HCT116 (cell line): Measurements from ENCODE around the gene DLG2. TPM values are rescaled to one million over a fixed set of nuclear protein-coding genes. Genes with fewer than 3 reads are reported as not detected.

ENCODE experiments used
- ATAC-seq: fragments of 200-7000 bp; cut with Tn5 transposase; 2 replicates; pipeline ENCODE4 v1.9.1; 2020; ENCODE audit warnings: mild to moderate bottlenecking, moderate library complexity
- BruUV-seq: library from RNA; stranded (reverse); fragments of 400-500 nt; replicated peaks from 2 replicates; lab custom pipeline; 2021; lab: Mats Ljungman, UMichigan
- CTCF ChIA-PET: fragments of 300-600 bp; sonication (Branson Sonifier 250); formaldehyde crosslinking; loops from one replicate; lab custom pipeline; 2021; ENCODE audit warnings: antibody characterized with exemption; lab: Charles Lee
- POLR2A ChIA-PET: fragments of 300-600, 350-600 bp; sonication (Branson Sonifier 250); formaldehyde crosslinking; loops from one replicate; lab custom pipeline; 2021; ENCODE audit warnings: antibody characterized with exemption; lab: Charles Lee
- RAD21 ChIA-PET, 2 experiments: fragments of 300-600 bp; sonication (Branson Sonifier 250); formaldehyde crosslinking; loops; one replicate each; lab custom pipeline; 2023; ENCODE audit warnings: low total read pairs in 2 of 2; ENCODE audit not compliant: uncharacterized antibody in 2 of 2, unreplicated experiment in 2 of 2, low non-redundant PET in 1 of 2; lab: Charles Lee
- DNase-seq: peaks from one replicate; pipeline ENCODE4 v3.0.0-alpha.2; 2010; ENCODE audit warnings: low read depth, low spot score
- H2AFZ ChIP-seq: fragments of 200-600 bp; shearing (Covaris generic), sonication (generic); 2 replicates; pipeline ENCODE4 v1.6.1; 2017; ENCODE audit warnings: low read depth, mixed run types, mixed read lengths, antibody characterized with exemption, low read length; ENCODE audit not compliant: poor library complexity, severe bottlenecking
- H3K27ac ChIP-seq: 2 replicates; pipeline ENCODE4 v1.5.1; 2012; ENCODE audit warnings: low read depth, low read length
- H3K27me3 ChIP-seq: fragments of 200-600 bp; sonication (generic); 2 replicates; pipeline ENCODE4 v1.6.1; 2016; ENCODE audit warnings: mixed run types, low read length, mixed read lengths; ENCODE audit not compliant: insufficient read depth
- H3K36me3 ChIP-seq, 2 experiments: fragments of 200-500 bp in 1 of 2; fragments of 200-600 bp in 1 of 2; sonication (Bioruptor generic) in 1 of 2; sonication (generic) in 1 of 2; 2 replicates each; pipeline versions ENCODE4 v1.5.1 to v1.6.1; 2014 to 2016; ENCODE audit warnings: low read length in 2 of 2, inconsistent platforms in 1 of 2, mixed read lengths in 1 of 2, mixed run types in 1 of 2; ENCODE audit not compliant: insufficient read depth in 2 of 2, control insufficient read depth in 1 of 2
- H3K4me1 ChIP-seq, 2 experiments: fragments of 200-600 bp in 1 of 2; sonication (generic) in 1 of 2; 2 replicates each; pipeline versions ENCODE4 v1.5.1 to v1.6.1; 2012 to 2017; ENCODE audit warnings: low read length in 2 of 2, inconsistent platforms in 1 of 2, mild to moderate bottlenecking in 1 of 2, mixed read lengths in 1 of 2, mixed run types in 1 of 2, moderate library complexity in 1 of 2; ENCODE audit not compliant: insufficient read depth in 2 of 2, control insufficient read depth in 1 of 2
- H3K4me2 ChIP-seq: fragments of 200-600 bp; sonication (generic); 2 replicates; pipeline ENCODE4 v1.6.1; 2017; ENCODE audit warnings: mixed run types, low read length, mixed read lengths
- H3K4me3 ChIP-seq, 2 experiments: fragments of 200-600 bp in 1 of 2; sonication (generic) in 1 of 2; replicated peaks in 1 of 2; 2 replicates each; pipeline ENCODE4 v1.5.1; 2011 to 2016; ENCODE audit warnings: low read length in 2 of 2, control low read depth in 1 of 2, low read depth in 1 of 2, mild to moderate bottlenecking in 1 of 2, mixed read lengths in 1 of 2, mixed run types in 1 of 2
- H3K79me2 ChIP-seq: fragments of 200-600 bp; sonication (generic); 2 replicates; pipeline ENCODE4 v1.6.1; 2017; ENCODE audit warnings: mild to moderate bottlenecking, mixed run types, low read length, moderate library complexity, mixed read lengths; ENCODE audit not compliant: insufficient read depth
- H3K9ac ChIP-seq: fragments of 200-600 bp; sonication (generic); 2 replicates; pipeline ENCODE4 v1.6.1; 2016; ENCODE audit warnings: low read length, mixed read lengths
- H3K9me2 ChIP-seq: fragments of 200-600 bp; sonication (generic), shearing (Covaris generic); 2 replicates; pipeline ENCODE4 v1.6.1; 2017; ENCODE audit warnings: mixed run types, mild to moderate bottlenecking, moderate library complexity; ENCODE audit not compliant: insufficient read depth
- H3K9me3 ChIP-seq, 2 experiments: fragments of 200-500 bp in 1 of 2; fragments of 200-600 bp in 1 of 2; sonication (Bioruptor generic) in 1 of 2; sonication (generic) in 1 of 2; 2 replicates each; pipeline ENCODE4 v1.6.1; 2014 to 2017; ENCODE audit warnings: low read length in 2 of 2, mixed read lengths in 2 of 2, inconsistent platforms in 1 of 2, low read depth in 1 of 2, mild to moderate bottlenecking in 1 of 2, mixed run types in 1 of 2, moderate library complexity in 1 of 2; ENCODE audit not compliant: control insufficient read depth in 1 of 2, insufficient read depth in 1 of 2
- H4K20me1 ChIP-seq: fragments of 200-600 bp; sonication (generic), shearing (Covaris generic); 2 replicates; pipeline ENCODE4 v1.6.1; 2017; ENCODE audit warnings: mixed run types, mild to moderate bottlenecking, moderate library complexity; ENCODE audit not compliant: insufficient read depth
- CBX3 ChIP-seq: IDR thresholded peaks from 2 replicates; pipeline ENCODE4 v1.6.1; 2012; ENCODE audit warnings: low read depth
- CEBPB ChIP-seq: IDR thresholded peaks from 2 replicates; pipeline ENCODE4 v1.6.1; 2012; ENCODE audit warnings: low read depth
- EGR1 ChIP-seq: IDR thresholded peaks from 2 replicates; pipeline ENCODE4 v1.6.1; 2012; ENCODE audit warnings: low read depth
- ELF1 ChIP-seq: IDR thresholded peaks from 2 replicates; pipeline ENCODE4 v1.6.1; 2012; ENCODE audit warnings: low read depth, borderline replicate concordance
- FOSL1 ChIP-seq: IDR thresholded peaks from 2 replicates; pipeline ENCODE4 v1.6.1; 2012; ENCODE audit warnings: low read depth
- POLR2A ChIP-seq: IDR thresholded peaks from 2 replicates; pipeline ENCODE4 v1.7.0; 2011; ENCODE audit warnings: borderline replicate concordance; ENCODE audit not compliant: insufficient read depth, insufficient read length; ENCODE audit errors: extremely low read depth
- POLR2AphosphoS5 ChIP-seq: IDR thresholded peaks from 2 replicates; pipeline ENCODE4 v1.6.1; 2011; ENCODE audit warnings: mild to moderate bottlenecking, low read depth, low read length, moderate library complexity
- RAD21 ChIP-seq: IDR thresholded peaks from 2 replicates; pipeline ENCODE4 v1.6.1; 2012; ENCODE audit warnings: low read depth, mild to moderate bottlenecking
- SIN3A ChIP-seq: IDR thresholded peaks from 2 replicates; pipeline ENCODE4 v1.6.1; 2012; ENCODE audit warnings: low read depth
- SRF ChIP-seq: IDR thresholded peaks from 2 replicates; pipeline ENCODE4 v1.6.1; 2012; ENCODE audit warnings: low read depth
- TCF7L2 ChIP-seq: IDR thresholded peaks from 2 replicates; pipeline ENCODE4 v1.7.0; 2011; ENCODE audit warnings: borderline replicate concordance, inconsistent platforms; ENCODE audit not compliant: insufficient read depth, insufficient read length; ENCODE audit errors: extremely low read depth
- YY1 ChIP-seq: IDR thresholded peaks from 2 replicates; pipeline ENCODE4 v1.6.1; 2011; ENCODE audit warnings: low read length, low read depth, moderate library complexity, mild to moderate bottlenecking; ENCODE audit not compliant: insufficient replicate concordance; ENCODE audit errors: extremely low read depth
- ZFX ChIP-seq: fragments of 450-650 bp; IDR thresholded peaks from 2 replicates; pipeline ENCODE4 v1.6.1; 2017
- ZNF274 ChIP-seq: fragments of 200-500 bp; sonication (Bioruptor generic); IDR thresholded peaks from 2 replicates; pipeline ENCODE4 v1.6.1; 2014; ENCODE audit warnings: mild to moderate bottlenecking, low read depth, low read length, inconsistent platforms
- intact Hi-C: fragments of 100-400 bp; cut with micrococcal nuclease; formaldehyde crosslinking; loops from 2 replicates; pipeline ENCODE4 v1.10.0; 2022
- total RNA-seq: library from RNA; stranded (reverse); gene quantifications from one replicate; pipeline ENCODE4 v1.2.1, GENCODE V29; 2021; ENCODE audit not compliant: unreplicated experiment
- TF ChIP-seq, protein P1 (sequence below), 3 experiments: fragments of 200-600 bp in 1 of 3; sonication (generic) in 1 of 3; IDR thresholded peaks in 2 of 3; conservative IDR thresholded peaks in 1 of 3; 2 replicates each; pipeline ENCODE4 v1.5.1; 2012 to 2017; ENCODE audit warnings: low read depth in 2 of 3, low read length in 2 of 3, antibody characterized with exemption in 1 of 3, borderline replicate concordance in 1 of 3, control low read depth in 1 of 3, mild to moderate bottlenecking in 1 of 3, mixed read lengths in 1 of 3, mixed run types in 1 of 3, moderate library complexity in 1 of 3; ENCODE audit not compliant: insufficient read depth in 1 of 3
- TF ChIP-seq, protein P2 (sequence below): IDR thresholded peaks from 2 replicates; pipeline ENCODE4 v1.6.1; 2012

Gene DLG2
- total RNA-seq, 1 experiment from 2014 or later: 2.4 TPM

DNA sequence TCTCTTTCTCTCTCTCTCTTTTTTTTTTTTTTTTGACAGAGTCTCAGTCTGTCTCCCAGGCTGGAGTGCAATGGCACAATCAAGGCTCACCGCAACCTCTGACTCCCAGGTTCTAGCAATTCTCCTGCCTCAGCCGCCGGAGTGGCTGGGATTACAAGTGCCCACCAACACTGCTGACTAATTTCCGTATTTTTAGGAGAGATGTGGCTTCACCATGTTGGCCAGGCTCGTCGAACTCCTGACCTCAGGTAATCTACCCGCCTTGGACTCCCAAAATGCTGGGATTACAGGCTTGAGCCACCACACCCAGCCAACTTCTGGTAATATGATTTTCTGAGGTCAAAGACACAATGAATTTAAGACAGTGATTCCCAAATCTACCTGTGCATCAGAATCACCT is 1681.2 kb downstream of the DLG2 start:
- Histone ChIP-seq H3K9ac (no peak overlapping the region), H3K27me3 (no peaks in the 10 kb centered on the region), H4K20me1 (no peaks in the 10 kb centered on the region; the same call in 1 of the 2 replicates), H3K9me2 (no peaks in the 10 kb centered on the region), H3K9me3 (no peaks in the 10 kb centered on the region), H3K4me2 (no peak overlapping the region), H3K4me1 (no peaks in the 10 kb centered on the region), H3K36me3 (no peaks in the 10 kb centered on the region), H3K27ac (no peak overlapping the region), H3K4me3 (no peak overlapping the region), H2AFZ (no peak overlapping the region), H3K79me2 (no peaks in the 10 kb centered on the region)
- ATAC-seq (no peak), DNase-seq (no peak)
- ChIA-PET POLR2A (no interaction called here), CTCF (no interaction called here), RAD21 (no interaction called here)
- no peak for TF ChIP-seq EGR1
- TF ChIP-seq FOSL1: no peak
- no peak for TF ChIP-seq ZFX
- no peak for TF ChIP-seq SIN3A
- TF ChIP-seq POLR2A: no peak
- no peak for TF ChIP-seq RAD21
- TF ChIP-seq ZNF274: no peak
- no peak for TF ChIP-seq SRF
- TF ChIP-seq YY1: no peak
- no peak for TF ChIP-seq POLR2AphosphoS5
- TF ChIP-seq TCF7L2: no peak
- TF ChIP-seq CBX3: no peak
- no peak for TF ChIP-seq CEBPB
- TF ChIP-seq, protein P1, sequence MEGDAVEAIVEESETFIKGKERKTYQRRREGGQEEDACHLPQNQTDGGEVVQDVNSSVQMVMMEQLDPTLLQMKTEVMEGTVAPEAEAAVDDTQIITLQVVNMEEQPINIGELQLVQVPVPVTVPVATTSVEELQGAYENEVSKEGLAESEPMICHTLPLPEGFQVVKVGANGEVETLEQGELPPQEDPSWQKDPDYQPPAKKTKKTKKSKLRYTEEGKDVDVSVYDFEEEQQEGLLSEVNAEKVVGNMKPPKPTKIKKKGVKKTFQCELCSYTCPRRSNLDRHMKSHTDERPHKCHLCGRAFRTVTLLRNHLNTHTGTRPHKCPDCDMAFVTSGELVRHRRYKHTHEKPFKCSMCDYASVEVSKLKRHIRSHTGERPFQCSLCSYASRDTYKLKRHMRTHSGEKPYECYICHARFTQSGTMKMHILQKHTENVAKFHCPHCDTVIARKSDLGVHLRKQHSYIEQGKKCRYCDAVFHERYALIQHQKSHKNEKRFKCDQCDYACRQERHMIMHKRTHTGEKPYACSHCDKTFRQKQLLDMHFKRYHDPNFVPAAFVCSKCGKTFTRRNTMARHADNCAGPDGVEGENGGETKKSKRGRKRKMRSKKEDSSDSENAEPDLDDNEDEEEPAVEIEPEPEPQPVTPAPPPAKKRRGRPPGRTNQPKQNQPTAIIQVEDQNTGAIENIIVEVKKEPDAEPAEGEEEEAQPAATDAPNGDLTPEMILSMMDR (IDR thresholded peaks at IDR 0.05 in 2 of 3, conservative IDR thresholded peaks at IDR 0.05 in 1 of 3; ENCODE audit: borderline replicate concordance in 1 of 3, insufficient read depth in 1 of 3, low read depth in 2 of 3, low read length in 2 of 3): no peak
- TF ChIP-seq, protein P2, sequence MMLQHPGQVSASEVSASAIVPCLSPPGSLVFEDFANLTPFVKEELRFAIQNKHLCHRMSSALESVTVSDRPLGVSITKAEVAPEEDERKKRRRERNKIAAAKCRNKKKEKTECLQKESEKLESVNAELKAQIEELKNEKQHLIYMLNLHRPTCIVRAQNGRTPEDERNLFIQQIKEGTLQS: no peak
- TF ChIP-seq ELF1: no peak
- intact Hi-C loops: no loop called here
- no TSS peak for BruUV-seq
